Endothelial cell of umbilical vein (primary cell): Measurements from ENCODE around the gene APEX1. TPM values are rescaled to one million over a fixed set of nuclear protein-coding genes. Genes with fewer than 3 reads are reported as not detected.

Experiments used
- BruUV-seq: library from RNA; stranded (reverse); fragments of 400-500 nt; replicated peaks from 2 replicates; lab custom pipeline; 2021; lab: Mats Ljungman, UMichigan
- CTCF ChIA-PET: fragments of 300-600, 350-600 bp; sonication (Branson Sonifier 250); formaldehyde crosslinking; loops from one replicate; lab custom pipeline; 2021; ENCODE audit warnings: antibody characterized with exemption, inconsistent platforms; lab: Charles Lee
- POLR2A ChIA-PET: fragments of 300-600, 350-600 bp; sonication (Branson Sonifier 250); formaldehyde crosslinking; loops from one replicate; lab custom pipeline; 2021; ENCODE audit warnings: antibody characterized with exemption, inconsistent platforms; lab: Charles Lee
- DNase-seq: peaks from one replicate; pipeline ENCODE4 v3.0.0-alpha.2; 2011; ENCODE audit warnings: low read depth, low spot score
- FAIRE-seq: peaks from 2 replicates; lab custom pipeline; 2011; peaks lifted over from hg19 to GRCh38; lab: Jason Lieb, UNC
- H2AFZ ChIP-seq: 2 replicates; pipeline ENCODE4 v1.6.0; 2012; ENCODE audit warnings: low read depth, low read length, control low read depth, inconsistent platforms
- H3K27ac ChIP-seq: 2 replicates; pipeline ENCODE4 v1.5.1; 2011; ENCODE audit warnings: low read depth, mild to moderate bottlenecking, control low read depth, low read length, moderate library complexity; ENCODE audit not compliant: insufficient read depth
- H3K27me3 ChIP-seq, 2 experiments: 2 replicates each; pipeline versions ENCODE4 v1.6.0 to v1.6.1; 2011; ENCODE audit warnings: low read length in 2 of 2, mixed read lengths in 1 of 2; ENCODE audit not compliant: control insufficient read depth in 2 of 2, insufficient read depth in 2 of 2
- H3K36me3 ChIP-seq, 2 experiments: 2 replicates in 1 of 2; 3 replicates in 1 of 2; pipeline ENCODE4 v1.5.1; 2011; ENCODE audit warnings: low read length in 2 of 2, mild to moderate bottlenecking in 1 of 2, moderate library complexity in 1 of 2; ENCODE audit not compliant: control insufficient read depth in 2 of 2, insufficient read depth in 2 of 2; ENCODE audit errors: extremely low read depth in 1 of 2
- H3K4me1 ChIP-seq: 3 replicates; pipeline ENCODE4 v1.5.1; 2011; ENCODE audit warnings: mild to moderate bottlenecking, low read length; ENCODE audit not compliant: control insufficient read depth, insufficient read depth; ENCODE audit errors: extremely low read depth
- H3K4me2 ChIP-seq: 2 replicates; pipeline ENCODE4 v1.6.1; 2011; ENCODE audit warnings: low read length, control low read depth, mixed read lengths; ENCODE audit not compliant: insufficient read depth
- H3K4me3 ChIP-seq, 3 experiments: fragments of 200-600 bp in 1 of 3; sonication (generic), shearing (Covaris generic) in 1 of 3; replicated peaks in 1 of 3; 2 replicates each; pipeline ENCODE4 v1.5.1; 2011 to 2016; ENCODE audit warnings: control low read depth in 3 of 3, low read length in 3 of 3, mild to moderate bottlenecking in 2 of 3, inconsistent platforms in 1 of 3, low read depth in 1 of 3, moderate library complexity in 1 of 3; ENCODE audit not compliant: insufficient read depth in 1 of 3
- H3K79me2 ChIP-seq: 2 replicates; pipeline ENCODE4 v1.6.0; 2012; ENCODE audit warnings: low read length, inconsistent platforms; ENCODE audit not compliant: control insufficient read depth, insufficient read depth
- H3K9ac ChIP-seq: replicated peaks from 2 replicates; pipeline ENCODE3; 2011; ENCODE audit warnings: low read length, control low read depth; ENCODE audit not compliant: insufficient read depth; ENCODE audit errors: extremely low read depth
- H3K9me1 ChIP-seq: replicated peaks from 3 replicates; pipeline ENCODE4 v1.6.0; 2011; ENCODE audit warnings: mild to moderate bottlenecking, low read length; ENCODE audit not compliant: control insufficient read depth, insufficient read depth; ENCODE audit errors: extremely low read depth
- H3K9me3 ChIP-seq: replicated peaks from 2 replicates; pipeline ENCODE4 v1.5.1; 2012; ENCODE audit warnings: low read length, inconsistent platforms; ENCODE audit not compliant: control insufficient read depth, insufficient read depth
- H4K20me1 ChIP-seq: replicated peaks from 2 replicates; pipeline ENCODE3; 2011; ENCODE audit warnings: mild to moderate bottlenecking, low read length; ENCODE audit not compliant: control insufficient read depth, insufficient read depth; ENCODE audit errors: extremely low read depth
- EZH2 ChIP-seq: IDR thresholded peaks from 2 replicates; pipeline ENCODE4 v1.6.1; 2012; ENCODE audit warnings: borderline replicate concordance, low read depth, mild to moderate bottlenecking, moderate library complexity, low read length, inconsistent platforms; ENCODE audit not compliant: severe bottlenecking
- FOS ChIP-seq: IDR thresholded peaks from 2 replicates; pipeline ENCODE4 v1.6.1; 2011; ENCODE audit warnings: mild to moderate bottlenecking, low read length, moderate library complexity, borderline replicate concordance; ENCODE audit not compliant: insufficient read depth
- GATA2 ChIP-seq: IDR thresholded peaks from 2 replicates; pipeline ENCODE4 v1.7.0; 2011; ENCODE audit warnings: low read depth, mild to moderate bottlenecking, moderate library complexity, mixed read lengths, low read length; ENCODE audit not compliant: insufficient read length, insufficient read depth
- JUN ChIP-seq: IDR thresholded peaks from 2 replicates; pipeline ENCODE4 v1.6.1; 2011; ENCODE audit warnings: borderline replicate concordance, low read depth; ENCODE audit not compliant: insufficient read length, insufficient read depth
- MAX ChIP-seq: IDR thresholded peaks from 2 replicates; pipeline ENCODE4 v1.6.1; 2011; ENCODE audit not compliant: insufficient read depth, insufficient read length
- MYC ChIP-seq: IDR thresholded peaks from one replicate; pipeline ENCODE4 v1.6.1; 2011; ENCODE audit warnings: mild to moderate bottlenecking, low read depth, low read length
- POLR2A ChIP-seq: IDR thresholded peaks from 2 replicates; pipeline ENCODE4 v1.6.1; 2012; ENCODE audit warnings: low read depth, mild to moderate bottlenecking, control low read depth, low read length
- POLR2AphosphoS5 ChIP-seq: IDR thresholded peaks from 2 replicates; pipeline ENCODE4 v1.6.1; 2012; ENCODE audit warnings: low read depth, mild to moderate bottlenecking, control low read depth, low read length, moderate library complexity; ENCODE audit not compliant: insufficient read depth
- dilution Hi-C: fragments of 300-500 bp; cut with MboI; formaldehyde crosslinking; loops from one replicate; pipeline ENCODE4 v1.15.0; 2019; ENCODE audit warnings: low sequenced_read_pairs; ENCODE audit not compliant: extremely low pct_ligation_motif_present
- intact Hi-C: fragments of 100-400 bp; cut with micrococcal nuclease; formaldehyde crosslinking; loops from one replicate; pipeline ENCODE4 v1.10.0; 2022
- polyA plus RNA-seq, 4 experiments: library from polyadenylated mRNA; depleted of rRNA in 3 of 4; stranded (reverse) in 3 of 4; unstranded in 1 of 4; fragments of >200 nt; gene quantifications; 2 replicates each; pipeline versions ENCODE4 v1.2.1 to v1.2.3, GENCODE V29; 2011 to 2012; ENCODE audit warnings: missing spikeins in 1 of 4
- total RNA-seq: library from RNA; stranded (reverse); gene quantifications from 2 replicates; pipeline ENCODE4 v1.2.3, GENCODE V29; 2021
- TF ChIP-seq, protein P1 (sequence below), 2 donors: IDR thresholded peaks; 1 replicate in 1 of 2; 2 replicates in 1 of 2; pipeline ENCODE4 v1.5.1; 2011; ENCODE audit warnings: low read length in 2 of 2, mild to moderate bottlenecking in 2 of 2, moderate library complexity in 2 of 2, control low read depth in 1 of 2, inconsistent platforms in 1 of 2, low read depth in 1 of 2; ENCODE audit not compliant: insufficient read depth in 1 of 2; ENCODE audit errors: extremely low read depth in 1 of 2

Gene APEX1
- total and polyA plus RNA-seq, 2 donors (not counting 3 experiments of a cell fraction or from before 2014, with no cell fraction given), result 231 to 304 TPM

- Histone ChIP-seq H3K4me3 (peak overlapping the region; percentile 60 to 94 (median 77)), H3K9me1 (no peaks in the 10 kb centered on the region), H2AFZ (no peak overlapping the region), H3K36me3 (peaks cover 13 to 14% of the 10 kb centered on the region in 2 experiments), H3K27ac (peak overlapping the region; percentile 76), H3K9me3 (no peaks in the 10 kb centered on the region), H3K4me2 (peak overlapping the region; percentile 94), H3K79me2 (peaks cover 56% of the 10 kb centered on the region), H3K9ac (peak overlapping the region; percentile 83), H3K4me1 (peaks cover 24% of the 10 kb centered on the region), H4K20me1 (no peaks in the 10 kb centered on the region), H3K27me3 (peaks cover 0 to 3% of the 10 kb centered on the region in 2 experiments)
- FAIRE-seq, result no peak
- DNase-seq, result peak; percentile 84
- ChIA-PET CTCF (interaction anchor here (1.4 to 2.7 kb wide), 4 partner anchors 12 to 137 kb away, joined by 4 to 16 read pairs (median 4); no protein-coding TSS in a partner anchor), POLR2A (interaction anchor here (0.7 to 4.2 kb wide), 12 partner anchors 9 to 214 kb away, joined by 3 to 32 read pairs (median 7); partner anchors contain the start of genes APEX1, CCNB1IP1, OSGEP and PARP2)
- TF ChIP-seq GATA2 (peak; percentile 33), POLR2AphosphoS5 (peak; percentile 77), MAX (peak; percentile 13), JUN (peak; percentile 45), EZH2 (no peak), MYC (peak; percentile 64), FOS (peak; percentile 80), POLR2A (no peak)
- TF ChIP-seq, protein P1, sequence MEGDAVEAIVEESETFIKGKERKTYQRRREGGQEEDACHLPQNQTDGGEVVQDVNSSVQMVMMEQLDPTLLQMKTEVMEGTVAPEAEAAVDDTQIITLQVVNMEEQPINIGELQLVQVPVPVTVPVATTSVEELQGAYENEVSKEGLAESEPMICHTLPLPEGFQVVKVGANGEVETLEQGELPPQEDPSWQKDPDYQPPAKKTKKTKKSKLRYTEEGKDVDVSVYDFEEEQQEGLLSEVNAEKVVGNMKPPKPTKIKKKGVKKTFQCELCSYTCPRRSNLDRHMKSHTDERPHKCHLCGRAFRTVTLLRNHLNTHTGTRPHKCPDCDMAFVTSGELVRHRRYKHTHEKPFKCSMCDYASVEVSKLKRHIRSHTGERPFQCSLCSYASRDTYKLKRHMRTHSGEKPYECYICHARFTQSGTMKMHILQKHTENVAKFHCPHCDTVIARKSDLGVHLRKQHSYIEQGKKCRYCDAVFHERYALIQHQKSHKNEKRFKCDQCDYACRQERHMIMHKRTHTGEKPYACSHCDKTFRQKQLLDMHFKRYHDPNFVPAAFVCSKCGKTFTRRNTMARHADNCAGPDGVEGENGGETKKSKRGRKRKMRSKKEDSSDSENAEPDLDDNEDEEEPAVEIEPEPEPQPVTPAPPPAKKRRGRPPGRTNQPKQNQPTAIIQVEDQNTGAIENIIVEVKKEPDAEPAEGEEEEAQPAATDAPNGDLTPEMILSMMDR (IDR thresholded peaks at IDR 0.05; ENCODE audit: extremely low read depth in 1 of 2, insufficient read depth in 1 of 2, low read depth in 1 of 2, low read length in 2 of 2), result no peak
- intact Hi-C loops (loop anchor here (1.0 kb wide), 5 partner anchors 7 to 136 kb away; partner anchors contain the start of genes APEX1, PIP4P1 and TEP1), dilution Hi-C loops (loop anchor here (10.0 kb wide), 1 partner anchor 115 kb away; no protein-coding TSS in a partner anchor)
- BruUV-seq, result TSS peak; percentile 42
Measured at GRCh38 chr14:20469890-20470602, 15.0 kb downstream of the APEX1 start.
